ENCODE results near the gene GRIK4.
"Not testable (repeated sequence)": the region's sequence is repeated elsewhere in the genome, so short reads cannot be mapped to it uniquely, and the experiment has no call there.

GRIK4 gene

GRCh38 chr11:120574876-120575275 is 63.3 kb downstream of the GRIK4 start:
- DNase-seq (ENCODE audit: low read depth) = no peak

DNA sequence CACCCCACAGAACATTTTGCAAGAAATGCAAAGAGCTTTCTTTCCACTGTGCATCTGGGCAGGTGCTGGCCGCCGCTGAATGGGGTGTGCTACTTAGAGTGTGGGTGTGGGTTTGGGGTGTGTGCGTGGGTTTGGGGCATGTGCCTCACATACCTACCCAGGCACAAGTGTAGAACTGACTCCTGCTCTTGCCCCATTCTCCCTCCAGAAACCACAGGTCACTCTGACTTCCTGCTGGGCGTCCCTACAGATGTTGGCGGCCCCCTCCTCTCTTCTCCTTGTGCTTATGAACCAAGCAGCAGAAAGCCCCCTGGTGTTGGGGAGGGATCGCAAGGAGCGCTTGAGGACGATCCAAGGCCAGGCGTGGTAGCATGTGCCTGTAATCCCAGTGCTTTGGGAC is 63.9 kb downstream of the GRIK4 start:
- DNase-seq (ENCODE audit: low read depth) = no peak

DNA sequence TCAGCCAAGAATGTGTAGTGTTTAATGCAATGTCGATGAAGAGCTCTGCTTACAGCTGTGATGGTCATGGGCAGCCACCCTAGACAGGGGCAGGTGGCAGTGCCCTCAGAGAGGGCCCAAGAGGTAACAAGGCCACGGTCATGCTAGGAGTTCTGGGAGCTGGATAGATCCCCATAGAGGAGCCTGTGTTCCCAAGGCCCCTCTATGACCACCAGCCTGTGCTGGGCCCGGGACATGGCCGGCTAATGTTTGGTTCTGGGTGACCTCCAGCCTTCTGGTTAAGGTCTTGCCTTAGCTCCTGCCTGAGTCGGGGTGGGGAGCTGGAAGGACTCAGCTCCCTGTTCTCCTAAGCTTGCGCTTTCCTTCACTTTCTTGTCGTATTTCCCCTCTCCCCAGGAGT is 65.1 kb downstream of the GRIK4 start:
- no peak for DNase-seq (ENCODE audit: low read depth)

GRCh38 chr11:120577041-120577440 is 65.5 kb downstream of the GRIK4 start:
- no peak for DNase-seq (ENCODE audit: low read depth)

- no peak for DNase-seq (ENCODE audit: low read depth)
These were observed 66.2 kb downstream of the GRIK4 start for GRCh38 chr11:120577624-120578363.

GRCh38 chr11:120578596-120579154 is 67.1 kb downstream of the GRIK4 start:
- DNase-seq (ENCODE audit: low read depth) = no peak

DNA sequence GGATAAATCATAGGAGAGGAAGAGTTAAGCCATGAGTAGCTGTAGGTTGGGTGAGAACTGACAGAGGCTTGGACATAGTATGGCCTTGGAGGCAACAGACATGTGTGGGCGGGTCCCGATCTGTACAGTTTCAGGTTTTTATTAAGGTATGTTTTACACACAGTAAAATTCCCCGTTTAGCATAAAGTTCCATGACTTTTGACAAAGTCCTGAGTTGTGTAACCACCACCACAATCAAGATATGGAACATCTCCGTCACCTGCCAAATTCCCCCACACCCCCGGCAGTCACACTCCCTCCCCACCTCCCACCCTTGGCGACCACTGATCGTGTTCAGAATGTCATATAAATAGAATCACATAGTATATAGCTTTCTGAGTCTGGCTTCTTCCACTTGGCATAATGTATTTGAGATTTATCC is 68.1 kb downstream of the GRIK4 start:
- DNase-seq (ENCODE audit: low read depth) = no peak

DNA sequence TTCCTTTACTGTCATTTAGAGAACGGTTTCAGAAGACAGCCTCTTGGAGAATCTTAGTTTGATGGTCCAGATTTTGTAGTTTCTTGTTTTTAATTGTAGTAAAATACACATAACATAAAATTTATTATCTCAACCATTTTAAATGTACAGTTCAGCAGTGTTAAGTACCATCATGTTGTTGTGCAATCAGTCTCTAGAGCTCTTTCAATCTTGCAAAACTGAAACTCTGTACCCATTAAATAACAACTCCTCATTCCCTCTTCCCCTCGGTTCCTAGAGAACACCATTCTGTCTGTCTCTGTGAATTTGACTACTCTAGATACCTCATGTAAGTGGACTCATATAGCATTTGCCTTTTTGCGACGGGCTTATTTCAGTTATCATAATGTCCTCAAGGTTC is 69.8 kb downstream of the GRIK4 start:
- DNase-seq (ENCODE audit: low read depth) = no peak

DNA sequence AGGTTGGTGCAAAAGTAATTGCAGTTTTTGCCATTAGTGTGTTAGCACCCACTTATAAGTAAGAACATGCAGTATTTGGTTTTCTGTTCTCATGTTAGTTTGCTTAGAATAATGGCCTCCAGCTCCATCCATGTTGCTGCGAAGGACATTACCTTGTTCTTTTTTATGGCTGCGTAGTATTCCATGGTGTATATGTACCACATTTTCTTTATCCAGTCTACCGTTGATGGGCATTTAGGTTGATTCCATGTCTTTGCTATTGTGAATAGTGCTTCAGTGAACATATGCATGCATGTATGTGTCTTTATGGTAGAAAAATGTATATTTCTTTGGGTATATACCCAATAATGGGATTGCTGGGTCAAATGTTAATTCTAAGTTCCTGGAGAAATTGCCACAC is 71.0 kb downstream of the GRIK4 start:
- DNase-seq (ENCODE audit: low read depth) = not testable (repeated sequence)

DNA sequence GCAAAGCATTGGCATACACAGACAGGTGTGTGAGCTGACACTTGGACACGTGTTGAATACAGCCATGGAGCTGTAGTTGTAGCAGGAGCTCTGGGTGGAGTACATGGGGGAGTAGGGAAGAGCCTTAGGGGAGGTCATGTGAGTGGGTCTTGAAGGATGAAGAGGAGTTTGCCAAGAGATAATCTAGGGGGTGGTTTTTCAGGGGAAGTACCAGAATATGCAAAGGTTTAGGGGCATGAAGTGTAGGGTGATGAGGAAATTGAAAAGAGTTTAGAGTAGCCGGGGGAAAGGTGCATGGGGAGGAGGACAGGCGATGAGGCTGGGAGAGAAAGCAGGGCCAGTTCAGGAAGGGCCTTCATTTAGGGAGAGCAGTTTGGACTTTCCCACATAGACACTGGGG is 74.5 kb downstream of the GRIK4 start:
- no peak for DNase-seq (ENCODE audit: low read depth)

- no peak for DNase-seq (ENCODE audit: low read depth)
These were observed 75.2 kb downstream of the GRIK4 start for GRCh38 chr11:120586728-120587127.

DNA sequence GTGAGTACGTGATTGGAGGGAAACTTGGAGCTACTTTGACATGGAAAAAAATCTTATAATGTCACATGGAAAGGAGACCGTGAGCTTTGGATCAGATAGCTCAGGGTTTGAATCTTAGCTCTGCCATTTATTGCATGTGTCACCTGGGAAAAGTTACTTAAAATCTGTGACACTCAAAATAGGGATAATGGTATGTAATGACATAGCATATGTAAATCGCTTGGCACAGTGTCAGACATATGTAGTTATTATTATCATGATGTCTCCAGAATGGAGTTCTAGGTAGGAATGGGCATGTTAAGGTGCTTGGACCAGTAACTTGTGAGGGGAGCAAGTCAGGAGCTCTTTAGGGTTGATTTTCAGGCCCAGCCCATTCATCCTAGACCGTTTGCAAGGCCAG is 75.8 kb downstream of the GRIK4 start:
- no peak for DNase-seq (ENCODE audit: low read depth)

GRCh38 chr11:120589376-120589775 is 77.8 kb downstream of the GRIK4 start:
- DNase-seq (ENCODE audit: low read depth) = no peak

DNA sequence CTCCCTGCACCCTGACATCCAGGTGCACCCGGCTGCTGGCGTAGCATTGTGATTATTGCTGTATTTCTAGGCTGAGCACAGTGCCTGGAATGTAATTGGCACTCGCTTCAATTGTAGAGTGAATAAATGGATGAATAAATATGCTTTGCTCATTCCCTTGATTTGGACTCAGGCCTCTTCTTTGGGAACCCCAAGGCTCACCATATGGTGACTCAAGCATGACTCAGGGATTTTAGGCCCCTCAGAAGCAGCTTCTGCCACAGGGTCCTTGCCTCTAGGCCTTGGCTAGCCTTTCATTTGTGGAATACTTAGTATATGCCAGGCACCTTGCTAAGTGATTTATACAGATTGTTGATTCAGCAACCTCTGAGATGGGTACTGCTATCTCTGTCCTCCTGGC is 78.9 kb downstream of the GRIK4 start:
- no peak for DNase-seq (ENCODE audit: low read depth)

- no peak for DNase-seq (ENCODE audit: low read depth)
These were observed 83.2 kb downstream of the GRIK4 start for GRCh38 chr11:120594746-120595145.

- DNase-seq (ENCODE audit: low read depth) = no peak
These were observed 84.0 kb downstream of the GRIK4 start for GRCh38 chr11:120595557-120595956.

- no peak for DNase-seq (ENCODE audit: low read depth)
These were observed 86.0 kb downstream of the GRIK4 start for GRCh38 chr11:120597250-120598215.

GRCh38 chr11:120598517-120599257 is 87.1 kb downstream of the GRIK4 start:
- no peak for DNase-seq (ENCODE audit: low read depth)

DNA sequence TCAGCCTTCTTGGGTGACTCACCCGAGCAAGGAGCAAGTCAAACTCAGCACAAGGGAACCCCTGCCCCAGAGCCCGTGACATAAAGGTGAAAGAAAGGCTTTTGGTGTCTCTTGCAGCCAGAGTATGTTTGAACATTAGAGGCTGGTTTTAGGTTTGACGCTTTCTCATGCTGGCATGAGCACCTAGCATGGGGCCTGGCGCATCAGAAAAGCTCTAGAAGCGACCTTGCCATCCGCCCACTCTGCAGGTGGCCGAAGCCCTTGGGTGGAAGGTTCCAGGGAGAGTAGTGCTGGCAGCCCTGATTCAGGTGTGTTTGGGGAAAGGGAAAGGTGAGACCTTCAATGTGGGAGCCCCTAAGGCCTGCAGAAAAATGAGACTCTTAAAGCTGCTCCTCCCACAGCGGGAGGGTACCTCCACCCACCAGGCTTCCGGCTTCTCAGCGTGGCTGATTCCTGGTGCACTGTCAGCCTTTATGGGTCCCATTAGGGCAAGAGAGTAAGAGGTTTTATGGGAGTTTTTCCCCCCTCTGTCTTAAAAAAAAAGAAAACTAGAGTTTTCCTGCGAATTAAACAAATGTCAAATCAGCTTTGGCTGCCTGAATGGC is 88.4 kb downstream of the GRIK4 start:
- DNase-seq (ENCODE audit: low read depth) = no peak

DNA sequence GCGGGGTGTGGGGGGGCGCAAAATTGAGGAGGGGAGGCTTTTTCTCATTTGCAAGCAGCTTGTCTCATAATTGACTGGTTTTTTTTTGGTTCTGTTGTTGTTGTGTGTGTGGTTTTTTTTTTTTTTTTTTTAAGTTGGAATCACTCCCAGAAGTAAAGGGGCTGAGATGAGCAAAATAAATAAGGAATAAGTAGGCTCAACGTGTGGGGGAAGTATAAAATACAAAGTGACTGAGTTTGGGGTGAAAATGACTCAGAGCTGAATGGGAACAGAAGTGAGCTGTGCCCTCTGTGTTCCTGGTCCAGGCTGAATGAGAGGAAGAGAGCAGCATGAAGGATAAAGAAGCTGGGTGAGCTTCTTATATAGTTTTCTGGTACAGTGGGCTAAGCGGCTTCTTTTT is 90.0 kb downstream of the GRIK4 start:
- DNase-seq (ENCODE audit: low read depth) = no peak

DNA sequence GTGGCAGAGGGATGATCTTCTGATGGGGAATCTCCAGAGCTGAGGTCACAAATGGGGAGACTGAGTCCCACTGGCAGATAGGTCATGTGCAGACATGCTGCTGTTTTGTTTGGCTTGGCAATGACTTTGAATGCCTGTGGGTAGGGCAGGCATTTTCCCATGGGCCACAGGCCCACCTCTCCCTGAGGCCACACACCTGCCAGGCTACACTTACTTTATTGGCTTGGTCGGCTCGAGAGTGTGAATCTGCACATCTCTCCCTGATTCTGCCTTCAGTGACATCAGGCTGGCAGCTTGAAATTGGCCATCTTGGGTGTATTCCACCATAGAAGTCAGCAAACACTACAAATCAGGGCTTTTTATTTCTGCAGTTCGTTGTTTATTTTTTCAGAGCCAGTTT is 91.5 kb downstream of the GRIK4 start:
- no peak for DNase-seq (ENCODE audit: low read depth)

- no peak for DNase-seq (ENCODE audit: low read depth)
These were observed 93.9 kb downstream of the GRIK4 start for GRCh38 chr11:120605469-120605868.
